ENCODE measurements around the gene SDK1.
A peak's percentile ranks its signal among the peaks of the same experiment; 100 is the strongest.
"Not testable (repeated sequence)": the region's sequence is repeated elsewhere in the genome, so short reads cannot be mapped to it uniquely, and the experiment has no call there.

Gene SDK1

GRCh38 chr7:3683546-3684539, 382.8 kb downstream of the SDK1 start:
- DNase-seq, result no peak

DNA sequence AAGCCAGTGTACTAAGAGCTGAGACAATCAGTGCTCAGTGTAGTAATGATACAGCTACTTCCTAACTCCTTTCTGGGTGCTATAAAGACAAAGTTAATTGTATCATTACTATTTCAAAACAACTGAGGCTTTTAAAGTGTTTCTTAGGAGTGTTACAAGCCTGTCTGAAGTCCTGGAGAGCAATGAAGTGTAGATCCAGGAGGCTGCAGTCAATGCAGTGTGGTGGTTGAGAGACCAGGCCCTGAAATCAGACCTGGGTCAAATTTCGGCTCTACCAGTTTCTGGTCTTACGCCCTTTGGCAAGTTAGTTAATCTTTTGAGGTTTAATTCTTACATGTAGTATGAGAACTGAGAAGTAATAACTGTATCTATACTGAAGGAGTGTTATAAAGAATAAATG, 387.0 kb downstream of the SDK1 start:
- DNase-seq, result no peak

DNA sequence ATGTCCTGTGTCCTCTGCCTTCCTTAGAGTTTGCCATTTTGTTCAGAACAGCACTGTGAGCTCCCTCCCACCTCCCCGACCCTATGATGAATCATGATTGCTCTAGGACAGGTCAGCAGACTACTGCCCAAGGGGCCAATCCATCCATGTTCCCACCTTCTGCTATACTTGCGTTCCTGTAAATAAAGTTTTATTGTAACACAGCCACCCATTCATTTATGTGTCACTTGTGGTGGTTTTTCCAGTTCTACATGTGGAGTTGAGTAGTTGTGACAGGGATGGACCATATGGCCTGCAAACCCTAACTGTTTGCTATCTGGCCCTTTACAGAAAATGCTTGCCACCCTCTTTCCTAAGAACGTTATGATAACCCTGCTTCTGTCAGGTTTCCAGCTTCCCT, 387.8 kb downstream of the SDK1 start:
- no peak for DNase-seq

GRCh38 chr7:3691478-3692158, 390.6 kb downstream of the SDK1 start:
- DNase-seq, result no peak

DNA sequence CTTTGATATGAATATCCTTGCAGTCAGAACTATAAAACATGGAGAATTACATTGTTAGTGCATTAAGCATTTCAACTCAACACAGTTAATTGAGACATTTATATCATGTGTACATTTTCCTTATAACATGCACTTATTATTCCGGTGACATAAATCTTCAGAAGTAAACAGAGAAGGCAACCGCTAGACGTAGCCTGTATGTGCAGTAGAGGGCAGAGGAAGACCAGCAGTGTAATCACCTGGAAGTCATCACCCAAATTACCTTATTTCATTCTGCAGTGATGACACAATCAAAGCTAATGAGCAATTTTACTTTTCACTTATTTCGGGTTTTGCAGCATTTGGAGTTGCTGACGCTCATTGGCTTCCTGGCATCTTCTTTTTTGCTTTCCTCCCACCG, 394.6 kb downstream of the SDK1 start:
- no peak for DNase-seq

DNA sequence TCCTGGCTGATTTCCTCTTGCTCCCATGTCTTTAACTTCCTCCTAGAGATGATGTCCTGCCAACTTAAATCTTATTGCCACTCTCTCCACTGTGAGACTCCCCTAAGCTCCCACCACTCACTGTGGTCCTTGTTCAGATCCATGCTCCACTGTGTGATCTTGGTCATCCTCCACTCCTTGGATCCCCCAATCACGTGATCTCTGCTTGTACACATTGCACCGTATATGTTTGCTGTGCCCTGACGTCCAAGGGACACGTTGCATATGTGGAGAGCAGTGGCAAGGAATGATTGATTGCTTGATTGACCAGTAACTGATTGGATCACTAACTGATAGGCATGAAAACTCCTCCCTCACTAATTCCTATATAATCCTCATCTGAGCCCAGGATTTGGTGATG, 395.1 kb downstream of the SDK1 start:
- no peak for DNase-seq

DNA sequence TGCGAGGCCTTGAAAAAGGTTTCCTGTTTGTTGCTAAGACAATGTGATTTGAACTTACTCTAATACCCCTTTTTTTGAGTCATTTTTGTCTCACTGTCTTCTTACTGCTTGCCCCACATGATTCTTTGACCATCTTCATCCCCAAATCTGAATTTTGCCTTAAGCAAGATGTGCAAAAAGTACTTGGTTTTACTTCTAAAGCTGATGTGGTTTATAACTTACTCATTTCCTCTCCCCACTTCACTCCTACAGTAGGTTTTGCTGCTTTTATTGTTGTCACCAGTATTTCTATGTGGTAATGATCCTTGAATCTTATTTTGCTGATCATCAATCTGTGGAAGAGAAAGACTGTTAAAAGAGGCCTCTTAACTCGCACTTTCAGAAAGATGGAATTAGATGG, 396.4 kb downstream of the SDK1 start:
- no peak for DNase-seq

DNA sequence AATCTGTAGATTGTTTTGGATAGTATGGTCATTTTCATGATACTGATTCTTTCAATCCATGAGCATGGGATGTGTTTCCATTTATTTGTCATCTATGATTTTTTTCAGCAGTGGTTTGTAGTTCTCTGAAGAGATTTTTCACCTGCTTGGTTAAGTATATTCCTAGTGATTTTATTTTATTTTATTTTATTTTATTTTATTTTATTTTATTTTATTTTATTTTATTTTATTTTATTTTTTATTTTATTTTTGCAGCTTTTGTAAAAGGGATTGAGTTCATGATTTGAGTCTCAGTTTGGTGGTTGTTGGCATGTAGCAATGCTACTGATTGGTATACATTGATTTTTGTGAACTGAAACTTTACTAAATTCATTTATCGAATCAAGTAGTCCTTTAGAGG, 404.2 kb downstream of the SDK1 start:
- DNase-seq, result no peak

DNA sequence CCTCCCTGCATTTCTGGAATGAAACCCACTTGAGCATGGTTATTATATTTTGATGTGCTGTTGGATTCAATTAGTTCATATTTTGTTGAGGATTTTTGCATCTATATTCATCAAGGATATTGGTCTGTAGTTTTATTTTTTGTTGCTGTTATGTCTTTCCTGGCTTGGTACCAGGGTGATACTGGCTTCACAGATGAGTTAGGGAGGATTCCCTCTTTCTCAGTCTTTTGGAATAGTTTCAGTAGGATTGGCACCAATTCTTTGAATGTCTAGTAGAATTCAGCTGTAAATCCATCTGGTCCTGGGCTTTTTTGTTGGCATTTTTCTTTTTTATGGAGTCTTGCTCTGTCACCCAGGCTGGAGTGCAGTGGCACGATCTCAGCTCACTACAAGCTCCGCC, 405.0 kb downstream of the SDK1 start:
- not testable (repeated sequence) for DNase-seq

DNA sequence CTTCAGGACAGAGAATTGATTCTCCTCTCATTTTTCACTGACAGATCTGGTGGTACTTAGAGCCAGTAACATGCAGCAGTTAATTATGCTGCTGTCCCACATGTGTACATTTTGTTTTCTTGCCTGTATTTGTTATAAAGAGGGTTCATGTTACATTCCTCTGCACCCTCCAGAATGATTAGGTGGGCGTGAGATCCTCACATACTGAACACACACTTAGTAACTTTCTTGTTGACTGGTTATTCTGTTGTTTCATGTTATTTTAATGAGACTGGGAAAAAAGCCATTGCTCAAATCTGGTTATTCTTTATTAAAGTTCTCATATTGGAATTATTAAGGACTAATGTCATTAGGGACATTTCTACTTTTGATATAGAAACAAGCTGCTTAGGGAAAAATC, 409.1 kb downstream of the SDK1 start:
- DNase-seq, result no peak

DNA sequence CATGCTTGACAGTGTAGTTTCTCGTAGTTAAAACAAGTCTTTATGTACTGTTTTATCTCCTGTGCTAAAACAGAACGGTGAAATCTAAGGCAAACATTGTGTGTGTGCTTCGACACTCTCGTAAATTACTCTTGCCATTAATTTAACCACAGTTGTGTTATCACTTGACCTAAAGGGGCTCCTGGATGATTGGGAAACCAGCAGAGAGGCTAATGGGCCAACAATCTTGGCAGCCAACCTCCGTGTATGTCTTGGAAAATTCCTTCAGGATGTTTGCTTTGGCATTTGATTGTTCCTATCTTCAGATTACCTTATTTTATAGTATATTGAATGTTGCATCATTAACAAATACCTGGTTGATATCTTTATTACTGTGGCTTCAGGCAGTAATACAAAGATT, 409.5 kb downstream of the SDK1 start:
- no peak for DNase-seq

DNA sequence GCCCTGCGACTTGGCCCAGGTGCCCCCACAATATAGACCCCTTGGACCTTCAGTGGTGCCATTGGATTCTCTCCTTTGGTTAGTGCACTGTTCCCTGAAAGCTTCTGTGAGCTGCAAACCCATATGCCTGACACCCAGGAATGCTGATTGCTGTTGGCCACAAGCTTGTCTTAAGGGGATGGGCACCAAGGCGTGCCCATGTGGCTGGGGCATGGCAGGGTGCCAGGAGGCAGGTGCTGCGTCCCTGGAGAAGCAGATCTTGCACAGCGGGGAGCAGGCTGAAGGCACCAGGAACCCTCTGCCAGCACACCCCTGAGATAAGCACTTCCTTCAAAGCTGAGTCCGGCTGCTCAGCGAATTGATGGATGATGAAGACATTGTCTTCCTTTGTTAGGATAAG, 411.8 kb downstream of the SDK1 start:
- DNase-seq, result no peak

DNA sequence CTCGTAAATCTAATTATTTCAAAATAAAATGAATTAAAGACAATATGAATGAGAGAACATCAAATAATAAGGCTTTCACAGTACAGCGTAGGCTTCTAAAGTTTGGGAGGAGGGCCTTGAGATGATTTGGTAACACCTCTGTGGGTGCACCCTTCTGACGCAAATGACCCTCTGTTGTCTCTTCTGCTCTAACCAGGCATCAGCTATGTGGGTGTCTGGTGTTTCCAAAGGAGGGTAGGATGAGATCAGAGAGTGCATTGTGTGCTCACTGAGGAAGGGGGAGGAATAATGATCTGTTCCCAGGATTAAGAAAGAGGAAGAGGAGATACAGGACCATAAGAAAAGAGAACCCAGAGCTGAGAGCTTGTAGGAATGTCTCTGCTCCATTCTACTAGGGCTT, 420.4 kb downstream of the SDK1 start:
- no peak for DNase-seq

- peak; percentile 2 for DNase-seq
These were observed 421.4 kb downstream of the SDK1 start for GRCh38 chr7:3722396-3722922.

GRCh38 chr7:3725155-3726059, 424.4 kb downstream of the SDK1 start:
- DNase-seq, result no peak

DNA sequence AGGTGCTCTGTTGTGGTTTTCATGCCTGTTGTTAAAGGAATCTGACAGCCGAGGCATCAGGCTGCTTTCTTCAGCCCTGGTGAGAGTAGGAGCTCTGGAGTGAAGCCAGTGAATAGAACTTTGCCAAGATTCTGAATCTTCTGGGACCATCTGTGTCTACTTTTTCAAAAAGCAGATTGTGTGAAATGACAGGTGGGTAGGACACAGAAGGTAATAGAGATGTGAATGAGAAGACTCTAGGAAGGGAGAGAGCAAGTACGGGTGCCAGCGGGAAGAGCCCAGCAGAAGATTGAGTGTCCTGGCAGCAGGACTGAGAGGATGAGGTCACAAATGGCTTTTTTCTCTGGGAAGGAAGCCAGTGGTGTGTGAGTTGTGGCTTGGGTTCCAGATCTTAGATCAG, 429.2 kb downstream of the SDK1 start:
- no peak for DNase-seq

DNA sequence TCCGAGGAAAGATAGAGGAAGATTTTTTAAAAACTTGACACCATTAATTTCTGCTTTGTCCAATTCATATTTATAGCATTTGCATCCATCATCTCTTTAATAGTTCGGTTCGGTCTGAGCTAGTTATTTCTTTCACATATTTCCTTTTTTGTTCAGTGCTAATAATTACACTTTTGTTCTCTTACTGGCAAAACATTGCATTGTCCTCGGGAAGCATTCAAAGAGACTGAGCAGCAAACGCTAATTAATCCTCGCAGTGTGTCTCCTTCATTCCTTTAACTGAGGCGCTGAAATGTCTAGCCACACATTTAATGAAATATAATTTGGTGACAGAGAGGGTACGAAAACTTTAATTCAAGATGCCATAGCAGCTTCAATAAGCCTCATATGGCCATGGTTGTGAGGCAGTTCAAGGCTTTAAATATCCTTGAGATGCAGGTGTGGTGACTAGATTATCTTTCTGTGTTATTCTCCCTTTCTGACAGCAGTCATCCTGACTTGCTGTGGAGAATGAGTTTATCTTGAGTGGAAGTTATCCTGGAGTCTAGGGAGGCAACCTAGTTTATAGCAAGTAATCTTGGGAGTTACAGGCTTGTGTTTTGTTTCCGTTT, 431.4 kb downstream of the SDK1 start:
- no peak for DNase-seq

- DNase-seq, result no peak
These were observed 432.6 kb downstream of the SDK1 start for GRCh38 chr7:3733541-3734140.

DNA sequence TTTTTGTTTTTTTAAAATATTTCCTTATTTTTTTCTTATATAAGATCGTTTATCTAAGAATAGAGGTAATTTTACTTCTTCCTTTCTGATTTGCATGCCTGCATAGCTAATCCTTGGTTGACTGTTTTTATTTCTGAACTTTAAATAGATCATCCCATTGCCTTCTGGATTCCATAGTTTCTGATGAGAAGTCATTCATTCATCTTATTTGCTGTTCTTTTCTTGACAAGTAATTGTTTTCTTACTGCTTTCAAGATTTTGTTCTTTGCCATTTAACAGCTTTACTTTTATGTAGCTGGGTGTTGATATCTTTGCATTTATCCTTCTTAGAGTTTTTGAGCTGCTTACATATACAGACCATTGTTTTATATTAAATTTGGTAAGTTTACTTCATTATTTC, 437.9 kb downstream of the SDK1 start:
- no peak for DNase-seq

GRCh38 chr7:3739983-3740382, 438.9 kb downstream of the SDK1 start:
- DNase-seq, result no peak

DNA sequence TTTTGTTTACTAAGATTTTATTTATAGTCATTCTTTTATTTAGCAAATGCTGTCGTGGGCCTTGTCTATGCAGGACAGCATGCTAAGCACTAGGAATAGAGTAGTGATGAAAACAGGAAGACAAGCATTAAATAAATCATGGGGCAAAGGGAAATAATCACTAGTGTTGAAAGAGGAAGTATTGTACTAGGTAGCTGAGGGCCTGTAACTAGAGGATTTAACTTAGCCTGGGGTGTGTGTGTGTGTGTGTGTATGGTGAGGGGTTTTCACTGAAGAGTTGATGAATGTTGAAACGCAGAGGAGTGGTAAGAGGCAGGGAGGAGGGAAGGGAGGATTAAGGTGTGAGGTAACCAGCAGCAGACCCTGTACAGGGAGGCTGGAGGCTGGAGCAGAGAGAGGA, 446.4 kb downstream of the SDK1 start:
- no peak for DNase-seq

- DNase-seq, result no peak
These were observed 447.3 kb downstream of the SDK1 start for GRCh38 chr7:3748389-3748788.

All from NCI-H2107 (cell line).